ENCODE results near the gene NRIP1.
"Not testable (repeated sequence)": the region's sequence is repeated elsewhere in the genome, so short reads cannot be mapped to it uniquely, and the experiment has no call there.

The NRIP1 gene

DNA sequence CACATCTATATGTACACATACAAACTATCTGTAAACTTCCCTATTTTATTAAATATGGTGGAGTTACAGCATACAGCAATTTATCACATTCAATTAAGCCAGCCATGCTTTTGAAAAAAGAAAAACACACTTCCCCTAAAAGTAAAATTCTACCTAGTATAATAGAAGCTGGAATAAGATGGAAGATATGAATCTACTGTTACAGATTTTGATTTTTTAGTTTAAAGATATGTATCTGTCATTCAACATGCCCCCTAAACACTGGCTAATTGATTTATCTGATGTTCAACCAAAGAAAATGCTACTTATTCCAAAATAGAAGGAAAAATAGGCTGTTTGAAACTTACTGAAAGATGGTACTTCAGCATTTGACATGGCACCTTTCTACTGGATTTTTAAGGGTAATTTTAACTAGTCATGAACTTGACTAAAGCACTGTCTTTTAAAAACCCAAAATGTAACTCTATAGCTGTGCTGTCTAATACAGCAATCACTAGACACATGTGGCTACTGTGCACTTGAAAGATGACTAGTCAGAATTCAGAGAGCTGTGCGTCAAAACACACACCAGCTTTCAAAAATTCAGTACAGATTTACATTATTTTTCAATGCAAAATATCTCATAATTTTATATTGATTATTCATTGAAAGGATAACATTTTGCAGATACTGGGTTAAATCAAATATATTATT is 25.0 kb downstream of the NRIP1 start:
- Histone ChIP-seq H3K4me1 (ENCODE audit: control insufficient read depth in 2 of 2, insufficient read depth in 2 of 2, low read length in 2 of 2) (peaks cover 3 to 7% of the 10 kb centered on the region in 2 donors), H3K27me3 (ENCODE audit: control insufficient read depth in 2 of 2, insufficient read depth in 2 of 2, low read length in 2 of 2) (no peaks in the 10 kb centered on the region), H3K9me3 (ENCODE audit: control insufficient read depth in 2 of 2, low read length in 2 of 2) (no peaks in the 10 kb centered on the region), H3K4me3 (ENCODE audit: low read length in 2 of 2) (no peak overlapping the region), H3K36me3 (ENCODE audit: control insufficient read depth in 2 of 2, insufficient read depth in 2 of 2, low read length in 2 of 2) (peaks cover 9 to 10% of the 10 kb centered on the region in 2 donors), H3K9ac (ENCODE audit: low read depth in 1 of 2, low read length in 2 of 2) (no peak overlapping the region), H3K27ac (ENCODE audit: low read depth in 2 of 2, low read length in 2 of 2) (no peak overlapping the region)

- Histone ChIP-seq H3K4me1 (ENCODE audit: control insufficient read depth in 2 of 2, insufficient read depth in 2 of 2, low read length in 2 of 2) (peaks cover 13 to 14% of the 10 kb centered on the region in 2 donors), H3K9me3 (ENCODE audit: control insufficient read depth in 2 of 2, low read length in 2 of 2) (no peaks in the 10 kb centered on the region), H3K9ac (ENCODE audit: low read depth in 1 of 2, low read length in 2 of 2) (no peak overlapping the region), H3K36me3 (ENCODE audit: control insufficient read depth in 2 of 2, insufficient read depth in 2 of 2, low read length in 2 of 2) (peaks cover 9 to 10% of the 10 kb centered on the region in 2 donors), H3K27me3 (ENCODE audit: control insufficient read depth in 2 of 2, insufficient read depth in 2 of 2, low read length in 2 of 2) (no peaks in the 10 kb centered on the region), H3K27ac (ENCODE audit: low read depth in 2 of 2, low read length in 2 of 2) (no peak overlapping the region), H3K4me3 (ENCODE audit: low read length in 2 of 2) (no peak overlapping the region)
Measured at GRCh38 chr21:15037900-15038293, 26.9 kb downstream of the NRIP1 start.

DNA sequence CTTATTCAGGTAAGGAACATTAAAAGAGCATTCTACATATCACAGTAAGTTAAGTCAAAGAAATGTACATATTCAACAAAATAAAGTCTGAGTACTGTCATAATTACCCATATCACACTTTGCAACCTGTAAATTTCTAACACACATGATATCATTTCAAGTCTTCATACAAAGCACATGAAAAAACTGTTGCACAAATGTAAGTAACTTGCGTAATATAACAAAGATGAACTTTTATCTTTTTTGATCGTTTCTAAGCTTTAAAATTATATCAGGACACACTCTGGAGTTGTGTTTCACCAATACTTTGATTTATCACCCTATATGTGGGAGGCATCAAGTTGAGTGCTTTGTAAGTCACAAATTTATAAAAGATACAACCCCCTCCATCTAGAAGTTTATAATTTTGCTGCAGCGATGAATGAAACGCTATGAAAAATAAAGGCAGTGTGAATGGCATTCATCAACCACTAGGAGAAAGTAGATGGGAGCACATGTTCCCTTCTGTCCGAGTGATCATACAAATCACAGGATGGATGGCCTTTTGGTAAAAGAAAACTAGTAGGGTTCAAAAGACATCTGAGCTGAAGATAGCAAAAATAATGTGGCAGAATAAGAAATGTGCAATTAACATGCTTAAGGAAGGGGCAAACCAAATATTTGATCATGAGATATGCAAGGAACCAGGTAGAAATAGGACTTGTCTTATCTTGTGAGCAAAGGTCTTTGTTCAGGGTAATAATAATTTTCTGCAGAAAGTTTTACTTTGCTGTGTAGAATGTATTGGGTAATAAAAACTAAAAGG is 27.5 kb downstream of the NRIP1 start:
- H3K9ac ChIP-seq (ENCODE audit: low read depth in 1 of 2, low read length in 2 of 2), result no peak overlapping the region
- peaks cover 3 to 4% of the 10 kb centered on the region in 2 donors for H3K36me3 ChIP-seq (ENCODE audit: control insufficient read depth in 2 of 2, insufficient read depth in 2 of 2, low read length in 2 of 2)
- H3K4me1 ChIP-seq (ENCODE audit: control insufficient read depth in 2 of 2, insufficient read depth in 2 of 2, low read length in 2 of 2), result peaks cover 13 to 14% of the 10 kb centered on the region in 2 donors
- no peaks in the 10 kb centered on the region for H3K9me3 ChIP-seq (ENCODE audit: control insufficient read depth in 2 of 2, low read length in 2 of 2)
- H3K27me3 ChIP-seq (ENCODE audit: control insufficient read depth in 2 of 2, insufficient read depth in 2 of 2, low read length in 2 of 2), result no peaks in the 10 kb centered on the region
- H3K4me3 ChIP-seq (ENCODE audit: low read length in 2 of 2), result peak overlapping the region; percentile 16 to 31
- no peak overlapping the region for H3K27ac ChIP-seq (ENCODE audit: low read depth in 2 of 2, low read length in 2 of 2)

GRCh38 chr21:15036189-15036588 is 28.6 kb downstream of the NRIP1 start:
- Histone ChIP-seq H3K27me3 (ENCODE audit: control insufficient read depth in 2 of 2, insufficient read depth in 2 of 2, low read length in 2 of 2) (no peaks in the 10 kb centered on the region), H3K9ac (ENCODE audit: low read depth in 1 of 2, low read length in 2 of 2) (no peak overlapping the region), H3K9me3 (ENCODE audit: control insufficient read depth in 2 of 2, low read length in 2 of 2) (no peaks in the 10 kb centered on the region), H3K4me3 (ENCODE audit: low read length in 2 of 2) (no peak overlapping the region), H3K4me1 (ENCODE audit: control insufficient read depth in 2 of 2, insufficient read depth in 2 of 2, low read length in 2 of 2) (peaks cover 13 to 14% of the 10 kb centered on the region in 2 donors), H3K36me3 (ENCODE audit: control insufficient read depth in 2 of 2, insufficient read depth in 2 of 2, low read length in 2 of 2) (peaks cover 0 to 2% of the 10 kb centered on the region in 2 donors), H3K27ac (ENCODE audit: low read depth in 2 of 2, low read length in 2 of 2) (no peak overlapping the region)

GRCh38 chr21:15034126-15034853 is 30.5 kb downstream of the NRIP1 start:
- H3K27ac ChIP-seq (ENCODE audit: low read depth in 2 of 2, low read length in 2 of 2), result no peak overlapping the region
- no peaks in the 10 kb centered on the region for H3K27me3 ChIP-seq (ENCODE audit: control insufficient read depth in 2 of 2, insufficient read depth in 2 of 2, low read length in 2 of 2)
- H3K9ac ChIP-seq (ENCODE audit: low read depth in 1 of 2, low read length in 2 of 2), result no peak overlapping the region
- no peaks in the 10 kb centered on the region for H3K9me3 ChIP-seq (ENCODE audit: control insufficient read depth in 2 of 2, low read length in 2 of 2)
- H3K36me3 ChIP-seq (ENCODE audit: control insufficient read depth in 2 of 2, insufficient read depth in 2 of 2, low read length in 2 of 2), result no peaks in the 10 kb centered on the region
- H3K4me3 ChIP-seq (ENCODE audit: low read length in 2 of 2), result no peak overlapping the region
- peaks cover 13 to 14% of the 10 kb centered on the region in 2 donors for H3K4me1 ChIP-seq (ENCODE audit: control insufficient read depth in 2 of 2, insufficient read depth in 2 of 2, low read length in 2 of 2)

GRCh38 chr21:15031790-15032357 is 32.9 kb downstream of the NRIP1 start:
- Histone ChIP-seq H3K36me3 (ENCODE audit: control insufficient read depth in 2 of 2, insufficient read depth in 2 of 2, low read length in 2 of 2) (no peaks in the 10 kb centered on the region), H3K9ac (ENCODE audit: low read depth in 1 of 2, low read length in 2 of 2) (no peak overlapping the region), H3K27ac (ENCODE audit: low read depth in 2 of 2, low read length in 2 of 2) (no peak overlapping the region), H3K4me1 (ENCODE audit: control insufficient read depth in 2 of 2, insufficient read depth in 2 of 2, low read length in 2 of 2) (peaks cover 13 to 14% of the 10 kb centered on the region in 2 donors), H3K9me3 (ENCODE audit: control insufficient read depth in 2 of 2, low read length in 2 of 2) (no peaks in the 10 kb centered on the region), H3K4me3 (ENCODE audit: low read length in 2 of 2) (no peak overlapping the region), H3K27me3 (ENCODE audit: control insufficient read depth in 2 of 2, insufficient read depth in 2 of 2, low read length in 2 of 2) (no peaks in the 10 kb centered on the region)

- not testable (repeated sequence) for H3K4me3 ChIP-seq (ENCODE audit: low read length in 2 of 2); H3K27ac ChIP-seq (ENCODE audit: low read depth in 2 of 2, low read length in 2 of 2); H3K36me3 ChIP-seq (ENCODE audit: control insufficient read depth in 2 of 2, insufficient read depth in 2 of 2, low read length in 2 of 2); H3K9ac ChIP-seq (ENCODE audit: low read depth in 1 of 2, low read length in 2 of 2); H3K27me3 ChIP-seq (ENCODE audit: control insufficient read depth in 2 of 2, insufficient read depth in 2 of 2, low read length in 2 of 2); H3K9me3 ChIP-seq (ENCODE audit: control insufficient read depth in 2 of 2, low read length in 2 of 2)
- peaks cover 12 to 13% of the 10 kb centered on the region in 2 donors for H3K4me1 ChIP-seq (ENCODE audit: control insufficient read depth in 2 of 2, insufficient read depth in 2 of 2, low read length in 2 of 2)
Measured at GRCh38 chr21:15031362-15031761, 33.4 kb downstream of the NRIP1 start.

- H3K4me3 ChIP-seq (ENCODE audit: low read length in 2 of 2); H3K9ac ChIP-seq (ENCODE audit: low read depth in 1 of 2, low read length in 2 of 2); H3K27me3 ChIP-seq (ENCODE audit: control insufficient read depth in 2 of 2, insufficient read depth in 2 of 2, low read length in 2 of 2); H3K36me3 ChIP-seq (ENCODE audit: control insufficient read depth in 2 of 2, insufficient read depth in 2 of 2, low read length in 2 of 2); H3K9me3 ChIP-seq (ENCODE audit: control insufficient read depth in 2 of 2, low read length in 2 of 2); H3K27ac ChIP-seq (ENCODE audit: low read depth in 2 of 2, low read length in 2 of 2): not testable (repeated sequence)
- peaks cover 10 to 11% of the 10 kb centered on the region in 2 donors for H3K4me1 ChIP-seq (ENCODE audit: control insufficient read depth in 2 of 2, insufficient read depth in 2 of 2, low read length in 2 of 2)
Measured at GRCh38 chr21:15030861-15031260, 33.9 kb downstream of the NRIP1 start.

GRCh38 chr21:15029077-15029476 is 35.7 kb downstream of the NRIP1 start:
- H3K27ac ChIP-seq (ENCODE audit: low read depth in 2 of 2, low read length in 2 of 2), result no peak overlapping the region
- no peak overlapping the region for H3K9ac ChIP-seq (ENCODE audit: low read depth in 1 of 2, low read length in 2 of 2)
- no peak overlapping the region for H3K4me3 ChIP-seq (ENCODE audit: low read length in 2 of 2)
- no peaks in the 10 kb centered on the region for H3K36me3 ChIP-seq (ENCODE audit: control insufficient read depth in 2 of 2, insufficient read depth in 2 of 2, low read length in 2 of 2)
- H3K9me3 ChIP-seq (ENCODE audit: control insufficient read depth in 2 of 2, low read length in 2 of 2), result no peaks in the 10 kb centered on the region
- H3K27me3 ChIP-seq (ENCODE audit: control insufficient read depth in 2 of 2, insufficient read depth in 2 of 2, low read length in 2 of 2), result no peaks in the 10 kb centered on the region
- peaks cover 2 to 5% of the 10 kb centered on the region in 2 donors for H3K4me1 ChIP-seq (ENCODE audit: control insufficient read depth in 2 of 2, insufficient read depth in 2 of 2, low read length in 2 of 2)

DNA sequence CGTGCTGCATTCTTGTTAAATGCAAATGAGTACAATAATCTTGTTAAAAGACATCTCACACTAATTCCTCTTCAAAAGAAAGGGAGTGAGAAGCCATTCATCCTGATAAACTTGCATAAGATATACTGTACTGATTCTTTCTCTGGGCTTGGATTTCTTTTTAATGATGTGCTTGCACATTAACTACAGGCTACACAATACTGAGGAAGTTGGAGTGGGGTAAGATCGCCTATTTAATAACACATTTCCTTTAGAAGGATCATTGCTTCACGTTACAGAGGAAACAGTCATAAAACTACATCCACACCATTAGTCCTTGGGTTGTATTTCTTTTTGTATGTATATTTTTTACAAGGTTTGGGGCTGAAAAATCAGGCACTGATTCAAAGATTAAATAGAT is 36.6 kb downstream of the NRIP1 start:
- Histone ChIP-seq H3K9me3 (ENCODE audit: control insufficient read depth in 2 of 2, low read length in 2 of 2) (no peaks in the 10 kb centered on the region), H3K9ac (ENCODE audit: low read depth in 1 of 2, low read length in 2 of 2) (no peak overlapping the region), H3K27ac (ENCODE audit: low read depth in 2 of 2, low read length in 2 of 2) (no peak overlapping the region), H3K4me1 (ENCODE audit: control insufficient read depth in 2 of 2, insufficient read depth in 2 of 2, low read length in 2 of 2) (no peaks in the 10 kb centered on the region), H3K36me3 (ENCODE audit: control insufficient read depth in 2 of 2, insufficient read depth in 2 of 2, low read length in 2 of 2) (no peaks in the 10 kb centered on the region), H3K27me3 (ENCODE audit: control insufficient read depth in 2 of 2, insufficient read depth in 2 of 2, low read length in 2 of 2) (no peaks in the 10 kb centered on the region), H3K4me3 (ENCODE audit: low read length in 2 of 2) (no peak overlapping the region)

Measured in mucosa of rectum (tissue), 2 donors.